ENCODE data around the gene CELF1. TPM values are rescaled to one million over a fixed set of nuclear protein-coding genes. Genes with fewer than 3 reads are reported as not detected.

The CELF1 gene
- polyA plus RNA-seq, 1 donor from 2014 or later: 209 TPM

DNA sequence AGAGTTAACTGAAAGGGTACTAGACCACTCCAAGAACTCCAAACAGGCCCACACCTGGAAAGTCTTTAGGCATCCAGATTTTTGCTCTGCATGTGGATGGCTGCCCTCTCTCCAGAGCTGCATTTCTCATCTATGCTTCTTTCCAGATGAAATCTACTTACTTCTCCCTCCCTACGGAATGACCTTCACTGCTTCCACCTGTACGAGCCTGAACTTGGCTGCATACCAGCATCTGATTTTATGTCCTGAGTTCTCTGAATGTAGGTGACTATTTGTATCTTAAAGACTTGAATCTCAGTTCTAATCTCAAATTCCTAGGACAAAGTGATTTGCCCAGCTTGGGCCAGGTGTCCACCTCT is 13.3 kb downstream of the CELF1 start:
- no peaks in the 10 kb centered on the region for H3K36me3 ChIP-seq (ENCODE audit: insufficient read depth, low read length)
- H3K27me3 ChIP-seq (ENCODE audit: insufficient read depth, low read depth, low read length): no peaks in the 10 kb centered on the region
- no peaks in the 10 kb centered on the region for H3K9me2 ChIP-seq (ENCODE audit: insufficient read depth, low read length)
- H3F3A ChIP-seq (ENCODE audit: insufficient read depth, low read length, poor library complexity, severe bottlenecking): peaks cover 3% of the 10 kb centered on the region
- peak overlapping the region; percentile 68 for H3K9ac ChIP-seq (ENCODE audit: low read length)
- peaks cover 3% of the 10 kb centered on the region for H4K20me1 ChIP-seq (ENCODE audit: insufficient read depth)
- H3K4me3 ChIP-seq (ENCODE audit: low read length): peak overlapping the region; percentile 54
- H3K9me3 ChIP-seq (ENCODE audit: low read length): no peaks in the 10 kb centered on the region
- peak overlapping the region; percentile 97 for H3K27ac ChIP-seq (ENCODE audit: low read length)
- H3K4me2 ChIP-seq (ENCODE audit: low read length): peak overlapping the region; percentile 60
- TF ChIP-seq, protein P1, sequence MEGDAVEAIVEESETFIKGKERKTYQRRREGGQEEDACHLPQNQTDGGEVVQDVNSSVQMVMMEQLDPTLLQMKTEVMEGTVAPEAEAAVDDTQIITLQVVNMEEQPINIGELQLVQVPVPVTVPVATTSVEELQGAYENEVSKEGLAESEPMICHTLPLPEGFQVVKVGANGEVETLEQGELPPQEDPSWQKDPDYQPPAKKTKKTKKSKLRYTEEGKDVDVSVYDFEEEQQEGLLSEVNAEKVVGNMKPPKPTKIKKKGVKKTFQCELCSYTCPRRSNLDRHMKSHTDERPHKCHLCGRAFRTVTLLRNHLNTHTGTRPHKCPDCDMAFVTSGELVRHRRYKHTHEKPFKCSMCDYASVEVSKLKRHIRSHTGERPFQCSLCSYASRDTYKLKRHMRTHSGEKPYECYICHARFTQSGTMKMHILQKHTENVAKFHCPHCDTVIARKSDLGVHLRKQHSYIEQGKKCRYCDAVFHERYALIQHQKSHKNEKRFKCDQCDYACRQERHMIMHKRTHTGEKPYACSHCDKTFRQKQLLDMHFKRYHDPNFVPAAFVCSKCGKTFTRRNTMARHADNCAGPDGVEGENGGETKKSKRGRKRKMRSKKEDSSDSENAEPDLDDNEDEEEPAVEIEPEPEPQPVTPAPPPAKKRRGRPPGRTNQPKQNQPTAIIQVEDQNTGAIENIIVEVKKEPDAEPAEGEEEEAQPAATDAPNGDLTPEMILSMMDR (IDR thresholded peaks at IDR 0.05; ENCODE audit: poor library complexity, severe bottlenecking): no peak
- TF ChIP-seq EZH2 (IDR thresholded peaks at IDR 0.05; ENCODE audit: borderline replicate concordance, insufficient read depth, low read length, poor library complexity, severe bottlenecking) (no peak), EP300 (conservative IDR thresholded peaks at IDR 0.05; ENCODE audit: poor library complexity, severe bottlenecking) (no peak), MXI1 (conservative IDR thresholded peaks at IDR 0.05; ENCODE audit: poor library complexity, severe bottlenecking) (no peak), RAD21 (conservative IDR thresholded peaks at IDR 0.05) (no peak), TAF1 (IDR thresholded peaks at IDR 0.05; ENCODE audit: low read depth) (no peak), SMC3 (conservative IDR thresholded peaks at IDR 0.05; ENCODE audit: poor library complexity) (no peak), POLR2AphosphoS5 (IDR thresholded peaks at IDR 0.05) (no peak)
- TF ChIP-seq, protein P2, sequence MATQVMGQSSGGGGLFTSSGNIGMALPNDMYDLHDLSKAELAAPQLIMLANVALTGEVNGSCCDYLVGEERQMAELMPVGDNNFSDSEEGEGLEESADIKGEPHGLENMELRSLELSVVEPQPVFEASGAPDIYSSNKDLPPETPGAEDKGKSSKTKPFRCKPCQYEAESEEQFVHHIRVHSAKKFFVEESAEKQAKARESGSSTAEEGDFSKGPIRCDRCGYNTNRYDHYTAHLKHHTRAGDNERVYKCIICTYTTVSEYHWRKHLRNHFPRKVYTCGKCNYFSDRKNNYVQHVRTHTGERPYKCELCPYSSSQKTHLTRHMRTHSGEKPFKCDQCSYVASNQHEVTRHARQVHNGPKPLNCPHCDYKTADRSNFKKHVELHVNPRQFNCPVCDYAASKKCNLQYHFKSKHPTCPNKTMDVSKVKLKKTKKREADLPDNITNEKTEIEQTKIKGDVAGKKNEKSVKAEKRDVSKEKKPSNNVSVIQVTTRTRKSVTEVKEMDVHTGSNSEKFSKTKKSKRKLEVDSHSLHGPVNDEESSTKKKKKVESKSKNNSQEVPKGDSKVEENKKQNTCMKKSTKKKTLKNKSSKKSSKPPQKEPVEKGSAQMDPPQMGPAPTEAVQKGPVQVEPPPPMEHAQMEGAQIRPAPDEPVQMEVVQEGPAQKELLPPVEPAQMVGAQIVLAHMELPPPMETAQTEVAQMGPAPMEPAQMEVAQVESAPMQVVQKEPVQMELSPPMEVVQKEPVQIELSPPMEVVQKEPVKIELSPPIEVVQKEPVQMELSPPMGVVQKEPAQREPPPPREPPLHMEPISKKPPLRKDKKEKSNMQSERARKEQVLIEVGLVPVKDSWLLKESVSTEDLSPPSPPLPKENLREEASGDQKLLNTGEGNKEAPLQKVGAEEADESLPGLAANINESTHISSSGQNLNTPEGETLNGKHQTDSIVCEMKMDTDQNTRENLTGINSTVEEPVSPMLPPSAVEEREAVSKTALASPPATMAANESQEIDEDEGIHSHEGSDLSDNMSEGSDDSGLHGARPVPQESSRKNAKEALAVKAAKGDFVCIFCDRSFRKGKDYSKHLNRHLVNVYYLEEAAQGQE (IDR thresholded peaks at IDR 0.05; ENCODE audit: borderline replicate concordance): no peak
- H3K79me2 ChIP-seq (replicated peaks; ENCODE audit: insufficient read depth, low read length): peaks cover 86% of the 10 kb centered on the region
- H2AFZ ChIP-seq (ENCODE audit: low read depth, low read length): no peak overlapping the region

DNA sequence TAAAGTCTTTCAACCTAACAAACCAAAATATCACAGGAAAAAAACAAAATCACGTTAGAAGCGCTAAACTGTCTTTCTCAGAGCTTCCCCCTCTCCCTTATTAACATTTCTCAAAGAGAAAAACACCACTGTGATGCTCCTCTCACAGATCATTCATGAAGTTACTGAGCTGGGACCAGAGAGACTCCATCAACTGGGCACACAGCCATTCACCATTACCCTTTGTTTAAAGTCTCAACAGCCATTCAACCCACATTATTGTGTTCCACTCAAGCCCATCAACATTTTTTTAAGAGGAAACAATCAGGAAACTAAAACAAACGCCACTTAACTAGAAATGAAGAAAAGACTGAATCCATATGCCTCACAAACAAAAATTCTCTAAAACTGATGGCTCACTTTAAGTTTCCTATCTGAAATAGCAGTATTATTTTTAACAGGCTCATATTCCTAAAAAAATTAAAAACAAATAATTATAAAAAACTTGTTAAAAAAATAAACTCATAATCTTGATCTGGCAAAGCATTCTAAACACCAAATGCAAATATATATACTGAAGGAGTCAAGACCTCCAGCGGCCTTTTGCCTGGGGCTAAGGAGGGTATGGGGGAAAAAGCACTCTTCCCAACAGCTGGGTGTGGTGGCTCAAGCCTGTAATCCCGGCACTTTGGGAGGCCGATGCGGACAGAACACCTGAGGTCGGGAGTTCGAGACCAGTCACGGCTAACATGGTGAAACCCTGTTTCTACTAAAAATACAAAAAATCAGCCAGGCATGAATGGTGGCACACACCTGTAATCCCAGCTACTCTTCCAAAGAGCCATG is 14.0 kb downstream of the CELF1 start:
- Histone ChIP-seq H3K9ac (ENCODE audit: low read length) (no peak overlapping the region), H4K20me1 (ENCODE audit: insufficient read depth) (peaks cover 3% of the 10 kb centered on the region), H3K9me3 (ENCODE audit: low read length) (no peaks in the 10 kb centered on the region), H3K27ac (ENCODE audit: low read length) (peak overlapping the region; percentile 97), H3K4me2 (ENCODE audit: low read length) (no peak overlapping the region), H3K4me3 (ENCODE audit: low read length) (peak overlapping the region; percentile 54), H3K9me2 (ENCODE audit: insufficient read depth, low read length) (no peaks in the 10 kb centered on the region), H3K36me3 (ENCODE audit: insufficient read depth, low read length) (no peaks in the 10 kb centered on the region), H3F3A (ENCODE audit: insufficient read depth, low read length, poor library complexity, severe bottlenecking) (peaks cover 3% of the 10 kb centered on the region), H3K27me3 (ENCODE audit: insufficient read depth, low read depth, low read length) (no peaks in the 10 kb centered on the region), H2AFZ (ENCODE audit: low read depth, low read length) (no peak overlapping the region), H3K79me2 (replicated peaks; ENCODE audit: insufficient read depth, low read length) (peaks cover 81% of the 10 kb centered on the region)
- TF ChIP-seq RAD21 (conservative IDR thresholded peaks at IDR 0.05): no peak
- TF ChIP-seq, protein P1 (IDR thresholded peaks at IDR 0.05; ENCODE audit: poor library complexity, severe bottlenecking): no peak
- no peak for TF ChIP-seq EP300 (conservative IDR thresholded peaks at IDR 0.05; ENCODE audit: poor library complexity, severe bottlenecking)
- TF ChIP-seq MXI1 (conservative IDR thresholded peaks at IDR 0.05; ENCODE audit: poor library complexity, severe bottlenecking): no peak
- TF ChIP-seq TAF1 (IDR thresholded peaks at IDR 0.05; ENCODE audit: low read depth): no peak
- TF ChIP-seq POLR2AphosphoS5 (IDR thresholded peaks at IDR 0.05): no peak
- no peak for TF ChIP-seq EZH2 (IDR thresholded peaks at IDR 0.05; ENCODE audit: borderline replicate concordance, insufficient read depth, low read length, poor library complexity, severe bottlenecking)
- TF ChIP-seq SMC3 (conservative IDR thresholded peaks at IDR 0.05; ENCODE audit: poor library complexity): no peak
- TF ChIP-seq, protein P2 (IDR thresholded peaks at IDR 0.05; ENCODE audit: borderline replicate concordance): no peak

All from neural cell (in vitro differentiated cells).